ENCODE data around the gene SLC22A1.

- TF ChIP-seq CTCF (IDR thresholded peaks at IDR 0.05): no peak
- TF ChIP-seq POLR2A (IDR thresholded peaks at IDR 0.05): no peak
- no peak for TF ChIP-seq POLR2AphosphoS5 (IDR thresholded peaks at IDR 0.05; ENCODE audit: insufficient read depth in 1 of 2, low read depth in 1 of 2)
Measured at GRCh38 chr6:160116411-160116810, 5.2 kb upstream of the SLC22A1 start.

Data from vagina (tissue), 2 donors.